RWPE1 (cell line): ENCODE results near the gene MLIP.
"Not testable (repeated sequence)": the region's sequence is repeated elsewhere in the genome, so short reads cannot be mapped to it uniquely, and the experiment has no call there.

Source experiments
- CTCF ChIA-PET: fragments of 350-600 bp; sonication (Branson Sonifier 250); formaldehyde crosslinking; extraction: SDS; loops from one replicate; lab custom pipeline; 2021; lab: Yijun Ruan, JAX
- POLR2A ChIA-PET: fragments of 400-600 bp; formaldehyde crosslinking; extraction: SDS; loops from one replicate; lab custom pipeline; 2020; ENCODE audit warnings: antibody characterized with exemption; ENCODE audit not compliant: low non-redundant PET; lab: Yijun Ruan, JAX
- DNase-seq: peaks from one replicate; pipeline ENCODE4 v3.0.0; 2012; ENCODE audit warnings: low spot score
- H3K27ac ChIP-seq: fragments of 450-650 bp; 2 replicates; pipeline ENCODE4 v1.5.1; 2017
- TF ChIP-seq, protein P1 (sequence below): fragments of 450-650 bp; conservative IDR thresholded peaks from 2 replicates; pipeline ENCODE4 v1.5.1; 2017; ENCODE audit warnings: low read depth, mild to moderate bottlenecking

Gene MLIP

DNA sequence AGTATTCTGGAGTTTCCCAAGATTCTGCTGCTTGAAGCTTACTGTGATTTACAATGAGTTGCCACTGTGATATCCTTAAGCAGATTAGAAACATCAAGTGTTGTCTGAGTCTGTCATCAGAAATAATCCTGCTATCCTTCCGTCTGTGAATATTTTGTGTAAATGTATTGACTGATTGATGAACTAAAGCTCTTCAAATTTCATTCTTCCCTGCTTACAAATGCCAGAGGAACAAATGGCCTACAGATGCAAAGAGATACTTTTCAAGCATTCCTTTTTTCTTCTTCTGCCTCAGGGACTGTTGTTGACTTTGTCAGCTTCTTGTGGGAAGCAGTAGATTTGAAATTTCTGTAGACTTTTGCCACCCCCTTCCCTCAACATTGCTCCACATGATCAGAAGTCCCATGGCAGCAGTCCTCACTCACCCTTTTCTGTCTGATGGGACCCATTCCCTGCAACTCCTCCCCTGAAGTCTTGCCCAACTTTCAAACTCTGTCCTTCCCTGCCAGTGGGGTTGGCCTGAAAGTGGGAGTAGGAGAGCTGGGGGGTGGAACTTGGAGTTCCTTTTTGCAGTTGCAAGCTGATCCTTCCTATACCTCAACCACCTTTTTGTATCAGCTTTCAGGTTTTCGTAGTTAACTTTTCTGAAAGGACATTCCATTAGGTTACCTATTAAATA, 38.5 kb upstream of the MLIP start:
- no peak for DNase-seq
- ChIA-PET CTCF (interaction anchor here (0.6 kb wide), 1 partner anchor 86 kb away, joined by 5 read pairs; no protein-coding TSS in a partner anchor), POLR2A (no interaction called here)
- TF ChIP-seq, protein P1, sequence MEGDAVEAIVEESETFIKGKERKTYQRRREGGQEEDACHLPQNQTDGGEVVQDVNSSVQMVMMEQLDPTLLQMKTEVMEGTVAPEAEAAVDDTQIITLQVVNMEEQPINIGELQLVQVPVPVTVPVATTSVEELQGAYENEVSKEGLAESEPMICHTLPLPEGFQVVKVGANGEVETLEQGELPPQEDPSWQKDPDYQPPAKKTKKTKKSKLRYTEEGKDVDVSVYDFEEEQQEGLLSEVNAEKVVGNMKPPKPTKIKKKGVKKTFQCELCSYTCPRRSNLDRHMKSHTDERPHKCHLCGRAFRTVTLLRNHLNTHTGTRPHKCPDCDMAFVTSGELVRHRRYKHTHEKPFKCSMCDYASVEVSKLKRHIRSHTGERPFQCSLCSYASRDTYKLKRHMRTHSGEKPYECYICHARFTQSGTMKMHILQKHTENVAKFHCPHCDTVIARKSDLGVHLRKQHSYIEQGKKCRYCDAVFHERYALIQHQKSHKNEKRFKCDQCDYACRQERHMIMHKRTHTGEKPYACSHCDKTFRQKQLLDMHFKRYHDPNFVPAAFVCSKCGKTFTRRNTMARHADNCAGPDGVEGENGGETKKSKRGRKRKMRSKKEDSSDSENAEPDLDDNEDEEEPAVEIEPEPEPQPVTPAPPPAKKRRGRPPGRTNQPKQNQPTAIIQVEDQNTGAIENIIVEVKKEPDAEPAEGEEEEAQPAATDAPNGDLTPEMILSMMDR = no peak
- H3K27ac ChIP-seq = no peak overlapping the region

- TF ChIP-seq, protein P1 = no peak
- POLR2A ChIA-PET = no interaction called here
Measured at GRCh38 chr6:54073487-54073886, 37.8 kb upstream of the MLIP start.

GRCh38 chr6:54074109-54074508, 37.1 kb upstream of the MLIP start:
- TF ChIP-seq, protein P1 = no peak
- H3K27ac ChIP-seq = no peak overlapping the region
- ChIA-PET POLR2A (no interaction called here), CTCF (no interaction called here)
- no peak for DNase-seq

More at GRCh38 chr6:54073487-54073886, 37.8 kb upstream of the MLIP start:
- no peak overlapping the region for H3K27ac ChIP-seq
- DNase-seq = no peak
- CTCF ChIA-PET = no interaction called here

- CTCF ChIA-PET = no interaction called here
Measured at GRCh38 chr6:54074578-54075195, 36.6 kb upstream of the MLIP start.

GRCh38 chr6:54076159-54076789, 35.0 kb upstream of the MLIP start:
- no peak for DNase-seq
- POLR2A ChIA-PET = no interaction called here
- no peak overlapping the region for H3K27ac ChIP-seq
- CTCF ChIA-PET = interaction anchor here (0.7 kb wide), 1 partner anchor 17 kb away, joined by 3 read pairs; no protein-coding TSS in a partner anchor
- TF ChIP-seq, protein P1 = no peak

More at GRCh38 chr6:54074578-54075195, 36.6 kb upstream of the MLIP start:
- no peak for DNase-seq
- no peak overlapping the region for H3K27ac ChIP-seq
- POLR2A ChIA-PET = no interaction called here
- TF ChIP-seq, protein P1 = no peak

DNA sequence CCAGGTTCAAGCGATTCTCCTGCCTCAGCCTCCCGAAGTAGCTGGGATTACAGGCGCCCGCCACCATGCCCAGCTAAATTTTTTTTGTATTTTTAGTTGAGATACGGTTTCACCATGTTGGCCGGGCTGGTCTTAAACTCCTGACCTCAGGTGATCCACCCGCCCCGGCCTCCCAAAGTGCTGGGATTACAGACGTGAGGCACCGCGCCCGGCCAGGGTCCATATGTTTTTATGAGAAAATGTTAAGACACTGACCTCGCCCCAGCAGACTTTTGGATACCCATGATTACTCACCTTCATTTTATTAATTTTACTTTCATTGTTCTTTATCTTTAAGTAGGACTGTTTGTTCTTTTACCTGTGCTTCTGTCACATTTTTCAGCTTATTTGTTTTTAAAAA, 29.7 kb upstream of the MLIP start:
- CTCF ChIA-PET, H3K27ac ChIP-seq, POLR2A ChIA-PET, DNase-seq: not testable (repeated sequence)
